IMR-90 (cell line): ENCODE data around the gene PCGF2. TPM values are rescaled to one million over a fixed set of nuclear protein-coding genes. Genes with fewer than 3 reads are reported as not detected.

ENCODE experiments used
- ATAC-seq: fragments of 200-7000 bp; cut with Tn5 transposase; 2 replicates; pipeline ENCODE4 v1.9.1; 2020; ENCODE audit warnings: low read depth, mild to moderate bottlenecking, moderate library complexity
- BruUV-seq: library from RNA; stranded (reverse); fragments of 400-500 nt; replicated peaks from 2 replicates; lab custom pipeline; 2021; lab: Mats Ljungman, UMichigan
- CTCF ChIA-PET: fragments of 300-600 bp; formaldehyde crosslinking; extraction: SDS; loops from one replicate; lab custom pipeline; 2021; ENCODE audit warnings: antibody characterized with exemption; lab: Yijun Ruan, JAX
- POLR2A ChIA-PET: fragments of 300-600 bp; sonication (Branson Sonifier 250); formaldehyde crosslinking; loops from one replicate; lab custom pipeline; 2022; ENCODE audit warnings: antibody characterized with exemption; ENCODE audit not compliant: unreplicated experiment; lab: Charles Lee
- DNase-seq: peaks from one replicate; pipeline ENCODE4 v3.0.0; 2013
- H2AFZ ChIP-seq: replicated peaks from 2 replicates; pipeline ENCODE3; 2013; ENCODE audit warnings: low read length, mild to moderate bottlenecking; ENCODE audit not compliant: poor library complexity
- H2AK5ac ChIP-seq: 2 replicates; pipeline ENCODE4 v1.6.1; 2013; ENCODE audit warnings: low read depth, low read length, inconsistent platforms
- H2AK9ac ChIP-seq: replicated peaks from 2 replicates; pipeline ENCODE3; 2013; ENCODE audit warnings: mild to moderate bottlenecking, low read depth, low read length, moderate library complexity; ENCODE audit not compliant: poor library complexity
- H2BK120ac ChIP-seq: 2 replicates; pipeline ENCODE4 v1.6.1; 2013; ENCODE audit warnings: low read depth, low read length, inconsistent platforms
- H2BK15ac ChIP-seq: 3 replicates; pipeline ENCODE4 v1.6.1; 2013; ENCODE audit warnings: low read depth, low read length, inconsistent platforms
- H2BK20ac ChIP-seq: 2 replicates; pipeline ENCODE4 v1.6.1; 2013; ENCODE audit warnings: low read depth, mild to moderate bottlenecking, inconsistent platforms, low read length, moderate library complexity
- H2BK5ac ChIP-seq: 2 replicates; pipeline ENCODE4 v1.6.1; 2013; ENCODE audit warnings: mild to moderate bottlenecking, low read depth, low read length, inconsistent platforms; ENCODE audit not compliant: poor library complexity, severe bottlenecking
- H3K14ac ChIP-seq: replicated peaks from 2 replicates; pipeline ENCODE4 v1.6.1; 2013; ENCODE audit warnings: low read depth, low read length, inconsistent platforms
- H3K18ac ChIP-seq: 2 replicates; pipeline ENCODE4 v1.6.1; 2013; ENCODE audit warnings: low read depth, low read length, control low read depth
- H3K23ac ChIP-seq: 2 replicates; pipeline ENCODE4 v1.6.1; 2013; ENCODE audit warnings: low read depth, low read length, inconsistent platforms
- H3K27ac ChIP-seq: 2 replicates; pipeline ENCODE4 v1.5.1; 2013; ENCODE audit warnings: mild to moderate bottlenecking, control low read depth, low read length; ENCODE audit not compliant: insufficient read depth
- H3K27me3 ChIP-seq: 2 replicates; pipeline ENCODE4 v1.6.1; 2013; ENCODE audit warnings: low read length; ENCODE audit not compliant: control insufficient read depth, insufficient read depth
- H3K36me3 ChIP-seq: 2 replicates; pipeline ENCODE4 v1.6.1; 2013; ENCODE audit warnings: low read length, mixed read lengths; ENCODE audit not compliant: control insufficient read depth, insufficient read depth
- H3K4ac ChIP-seq: 2 replicates; pipeline ENCODE4 v1.6.1; 2013; ENCODE audit warnings: low read depth, low read length, inconsistent platforms
- H3K4me1 ChIP-seq: 2 replicates; pipeline ENCODE4 v1.6.1; 2013; ENCODE audit warnings: low read length, mixed read lengths; ENCODE audit not compliant: control insufficient read depth, insufficient read depth
- H3K4me2 ChIP-seq: 2 replicates; pipeline ENCODE4 v1.6.1; 2013; ENCODE audit warnings: low read depth, mild to moderate bottlenecking, control low read depth, low read length, moderate library complexity
- H3K4me3 ChIP-seq: 2 replicates; pipeline ENCODE4 v1.5.1; 2013; ENCODE audit warnings: low read depth, mild to moderate bottlenecking, control low read depth, low read length, moderate library complexity; ENCODE audit not compliant: insufficient read depth
- H3K56ac ChIP-seq: 2 replicates; pipeline ENCODE4 v1.6.1; 2013; ENCODE audit warnings: low read length, inconsistent platforms; ENCODE audit not compliant: insufficient read depth; ENCODE audit errors: extremely low read depth
- H3K79me1 ChIP-seq, 2 experiments: 2 replicates each; pipeline ENCODE4 v1.6.1; 2013; ENCODE audit warnings: low read length in 2 of 2, inconsistent platforms in 1 of 2, low read depth in 1 of 2
- H3K9ac ChIP-seq: 2 replicates; pipeline ENCODE4 v1.6.1; 2013; ENCODE audit warnings: low read depth, low read length, control low read depth
- H3K9me1 ChIP-seq: 2 replicates; pipeline ENCODE4 v1.6.1; 2013; ENCODE audit warnings: low read length, inconsistent platforms; ENCODE audit not compliant: insufficient read depth
- H3K9me3 ChIP-seq: 2 replicates; pipeline ENCODE4 v1.6.1; 2013; ENCODE audit warnings: low read length; ENCODE audit not compliant: control insufficient read depth, insufficient read depth
- H4K20me1 ChIP-seq: 2 replicates; pipeline ENCODE4 v1.6.1; 2013; ENCODE audit warnings: low read length, inconsistent platforms; ENCODE audit not compliant: insufficient read depth
- H4K5ac ChIP-seq: 2 replicates; pipeline ENCODE4 v1.6.1; 2013; ENCODE audit warnings: mild to moderate bottlenecking, low read depth, low read length, control low read depth
- H4K8ac ChIP-seq, 2 experiments: 2 replicates each; pipeline ENCODE4 v1.6.1; 2013; ENCODE audit warnings: low read depth in 2 of 2, low read length in 2 of 2, control low read depth in 1 of 2, inconsistent platforms in 1 of 2
- H4K91ac ChIP-seq: 2 replicates; pipeline ENCODE4 v1.6.1; 2013; ENCODE audit warnings: low read depth, low read length, inconsistent platforms; ENCODE audit not compliant: insufficient read depth
- BHLHE40 ChIP-seq: fragments of 150-350 bp; IDR thresholded peaks from 2 replicates; pipeline ENCODE4 v1.6.1; 2016; ENCODE audit warnings: mild to moderate bottlenecking, low read depth, low read length
- CEBPB ChIP-seq: IDR thresholded peaks from 2 replicates; pipeline ENCODE4 v1.6.1; 2012; ENCODE audit warnings: low read depth, low read length, improper control_type of control experiment
- CHD1 ChIP-seq: IDR thresholded peaks from 2 replicates; pipeline ENCODE4 v1.6.1; 2012; ENCODE audit warnings: low read depth, low read length, improper control_type of control experiment
- FOS ChIP-seq: fragments of 150-350 bp; IDR thresholded peaks from 2 replicates; pipeline ENCODE4 v1.6.1; 2016; ENCODE audit warnings: low read depth, low read length
- MAFK ChIP-seq: IDR thresholded peaks from 2 replicates; pipeline ENCODE4 v1.6.1; 2012; ENCODE audit warnings: low read depth, low read length, improper control_type of control experiment
- MAZ ChIP-seq: IDR thresholded peaks from 2 replicates; pipeline ENCODE4 v1.6.1; 2012; ENCODE audit warnings: low read depth, mild to moderate bottlenecking, low read length, improper control_type of control experiment, moderate library complexity, borderline replicate concordance
- MXI1 ChIP-seq: IDR thresholded peaks from 2 replicates; pipeline ENCODE4 v1.6.1; 2012; ENCODE audit warnings: low read depth, mild to moderate bottlenecking, low read length, moderate library complexity, borderline replicate concordance
- NFE2L2 ChIP-seq: fragments of 150-350 bp; IDR thresholded peaks from 2 replicates; pipeline ENCODE4 v1.6.1; 2016; ENCODE audit warnings: low read depth, mild to moderate bottlenecking, low read length
- POLR2A ChIP-seq: IDR thresholded peaks from 2 replicates; pipeline ENCODE4 v1.6.1; 2012; ENCODE audit warnings: mild to moderate bottlenecking, low read depth, low read length
- RAD21 ChIP-seq: IDR thresholded peaks from 2 replicates; pipeline ENCODE4 v1.6.1; 2012; ENCODE audit warnings: low read length, improper control_type of control experiment
- RCOR1 ChIP-seq: IDR thresholded peaks from 2 replicates; pipeline ENCODE4 v1.6.1; 2012; ENCODE audit warnings: mild to moderate bottlenecking, low read length, improper control_type of control experiment; ENCODE audit not compliant: insufficient replicate concordance
- RFX5 ChIP-seq: IDR thresholded peaks from 2 replicates; pipeline ENCODE4 v1.8.0; 2012; ENCODE audit warnings: low read depth, mild to moderate bottlenecking, low read length, moderate library complexity
- SMC3 ChIP-seq: fragments of 150-350 bp; IDR thresholded peaks from 2 replicates; pipeline ENCODE4 v1.6.1; 2016; ENCODE audit warnings: low read depth, mild to moderate bottlenecking, antibody characterized with exemption, low read length, moderate library complexity
- WGBS, 2 experiments: methylation state at CpG; one replicate each; pipeline versions ENCODE4 v1.1.5 to v1.1.7; 2013; ENCODE audit warnings: missing lambda C conversion rate in 2 of 2; ENCODE audit not compliant: insufficient read length in 1 of 2; ENCODE audit errors: extremely low coverage in 2 of 2; 5-methylcytosine and 5-hydroxymethylcytosine counted together
- dilution Hi-C: fragments of 300-500 bp; cut with HindIII; formaldehyde crosslinking; loops from one replicate; pipeline ENCODE4 v1.14.3; 2018; ENCODE audit warnings: low sequenced_read_pairs; ENCODE audit not compliant: unreplicated experiment
- in situ Hi-C: fragments of 300-500 bp; cut with MboI; formaldehyde crosslinking; loops from 3 replicates; pipeline ENCODE4 v1.14.3; 2019; ENCODE audit warnings: low sequenced_read_pairs, inconsistent platforms, mixed read lengths
- intact Hi-C: fragments of 100-400 bp; cut with micrococcal nuclease; formaldehyde crosslinking; loops from 2 replicates; pipeline ENCODE4 v1.10.0; 2022
- polyA plus RNA-seq, 3 experiments: library from polyadenylated mRNA; depleted of rRNA; stranded (reverse); fragments of >200 nt; gene quantifications; 2 replicates each; pipeline ENCODE4 v1.2.3, GENCODE V29; 2012; ENCODE audit warnings: low replicate concordance in 1 of 3
- total RNA-seq: library from RNA; depleted of rRNA; stranded (reverse); fragments of >200 nt; gene quantifications from 2 replicates; pipeline ENCODE4 v1.2.3, GENCODE V29; 2012
- TF ChIP-seq, protein P1 (sequence below): fragments of 150-350 bp; IDR thresholded peaks from 2 replicates; pipeline ENCODE4 v1.6.1; 2016; ENCODE audit warnings: low read depth, mild to moderate bottlenecking, low read length, moderate library complexity, borderline replicate concordance
- TF ChIP-seq, protein P2 (sequence below): conservative IDR thresholded peaks from 2 replicates; pipeline ENCODE4 v1.5.1; 2012; ENCODE audit warnings: mild to moderate bottlenecking, low read depth, low read length, improper control_type of control experiment
- TF ChIP-seq, protein P3 (sequence below): fragments of 150-350 bp; IDR thresholded peaks from 2 replicates; pipeline ENCODE4 v1.6.1; 2017; ENCODE audit warnings: mild to moderate bottlenecking, antibody characterized with exemption, low read length, low read depth

PCGF2 gene
- total and polyA plus RNA-seq, 2 of the 4 experiments (the other 2 are of a cell fraction): 1.1 to 18.2 TPM

DNA sequence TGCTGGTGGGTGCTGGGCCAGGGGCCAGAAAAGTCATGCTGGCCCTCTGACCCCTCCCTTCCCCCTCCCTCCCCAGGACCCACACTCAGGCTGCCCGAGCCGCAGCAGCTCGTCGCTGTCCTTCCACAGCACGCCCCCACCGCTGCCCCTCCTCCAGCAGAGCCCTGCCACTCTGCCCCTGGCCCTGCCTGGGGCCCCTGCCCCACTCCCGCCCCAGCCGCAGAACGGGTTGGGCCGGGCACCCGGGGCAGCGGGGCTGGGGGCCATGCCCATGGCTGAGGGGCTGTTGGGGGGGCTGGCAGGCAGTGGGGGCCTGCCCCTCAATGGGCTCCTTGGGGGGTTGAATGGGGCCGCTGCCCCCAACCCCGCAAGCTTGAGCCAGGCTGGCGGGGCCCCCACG lies 26.3 kb downstream of the PCGF2 start:
- DNase-seq (no peak), ATAC-seq (no peak)
- BruUV-seq: no TSS peak
- Histone ChIP-seq H3K9ac (no peak overlapping the region), H3K27me3 (no peaks in the 10 kb centered on the region), H3K9me3 (no peaks in the 10 kb centered on the region), H3K18ac (no peak overlapping the region), H2AK9ac (no peak overlapping the region), H4K91ac (no peak overlapping the region), H2BK5ac (no peak overlapping the region), H3K27ac (no peak overlapping the region), H3K4me2 (no peak overlapping the region), H2AFZ (no peak overlapping the region), H2BK20ac (no peak overlapping the region), H3K79me1 (no peaks in the 10 kb centered on the region), H3K14ac (no peak overlapping the region), H4K20me1 (no peaks in the 10 kb centered on the region), H2AK5ac (no peak overlapping the region), H3K56ac (no peak overlapping the region), H3K36me3 (peaks cover 43% of the 10 kb centered on the region), H3K4me1 (no peaks in the 10 kb centered on the region; the same call in 1 of the 2 replicates), H3K9me1 (no peaks in the 10 kb centered on the region), H4K5ac (no peak overlapping the region), H3K4me3 (no peak overlapping the region), H4K8ac (no peak overlapping the region), H3K4ac (no peak overlapping the region), H3K23ac (no peak overlapping the region), H2BK15ac (no peak overlapping the region), H2BK120ac (no peak overlapping the region)
- in situ Hi-C loops (no loop called here), dilution Hi-C loops (no loop called here), intact Hi-C loops (no loop called here)
- CTCF ChIA-PET: no interaction called here
- no CpG with 5 or more reads among the region's 16 CpGs for WGBS, 2 experiments
- POLR2A ChIA-PET: no interaction called here
- TF ChIP-seq RCOR1: no peak
- TF ChIP-seq NFE2L2: no peak
- TF ChIP-seq MXI1: no peak
- no peak for TF ChIP-seq BHLHE40
- no peak for TF ChIP-seq SMC3
- TF ChIP-seq MAFK: no peak
- TF ChIP-seq, protein P1, sequence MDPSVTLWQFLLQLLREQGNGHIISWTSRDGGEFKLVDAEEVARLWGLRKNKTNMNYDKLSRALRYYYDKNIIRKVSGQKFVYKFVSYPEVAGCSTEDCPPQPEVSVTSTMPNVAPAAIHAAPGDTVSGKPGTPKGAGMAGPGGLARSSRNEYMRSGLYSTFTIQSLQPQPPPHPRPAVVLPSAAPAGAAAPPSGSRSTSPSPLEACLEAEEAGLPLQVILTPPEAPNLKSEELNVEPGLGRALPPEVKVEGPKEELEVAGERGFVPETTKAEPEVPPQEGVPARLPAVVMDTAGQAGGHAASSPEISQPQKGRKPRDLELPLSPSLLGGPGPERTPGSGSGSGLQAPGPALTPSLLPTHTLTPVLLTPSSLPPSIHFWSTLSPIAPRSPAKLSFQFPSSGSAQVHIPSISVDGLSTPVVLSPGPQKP: no peak
- TF ChIP-seq MAZ: no peak
- TF ChIP-seq POLR2A: no peak
- TF ChIP-seq CHD1: no peak
- TF ChIP-seq, protein P2, sequence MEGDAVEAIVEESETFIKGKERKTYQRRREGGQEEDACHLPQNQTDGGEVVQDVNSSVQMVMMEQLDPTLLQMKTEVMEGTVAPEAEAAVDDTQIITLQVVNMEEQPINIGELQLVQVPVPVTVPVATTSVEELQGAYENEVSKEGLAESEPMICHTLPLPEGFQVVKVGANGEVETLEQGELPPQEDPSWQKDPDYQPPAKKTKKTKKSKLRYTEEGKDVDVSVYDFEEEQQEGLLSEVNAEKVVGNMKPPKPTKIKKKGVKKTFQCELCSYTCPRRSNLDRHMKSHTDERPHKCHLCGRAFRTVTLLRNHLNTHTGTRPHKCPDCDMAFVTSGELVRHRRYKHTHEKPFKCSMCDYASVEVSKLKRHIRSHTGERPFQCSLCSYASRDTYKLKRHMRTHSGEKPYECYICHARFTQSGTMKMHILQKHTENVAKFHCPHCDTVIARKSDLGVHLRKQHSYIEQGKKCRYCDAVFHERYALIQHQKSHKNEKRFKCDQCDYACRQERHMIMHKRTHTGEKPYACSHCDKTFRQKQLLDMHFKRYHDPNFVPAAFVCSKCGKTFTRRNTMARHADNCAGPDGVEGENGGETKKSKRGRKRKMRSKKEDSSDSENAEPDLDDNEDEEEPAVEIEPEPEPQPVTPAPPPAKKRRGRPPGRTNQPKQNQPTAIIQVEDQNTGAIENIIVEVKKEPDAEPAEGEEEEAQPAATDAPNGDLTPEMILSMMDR: no peak
- TF ChIP-seq, protein P3, sequence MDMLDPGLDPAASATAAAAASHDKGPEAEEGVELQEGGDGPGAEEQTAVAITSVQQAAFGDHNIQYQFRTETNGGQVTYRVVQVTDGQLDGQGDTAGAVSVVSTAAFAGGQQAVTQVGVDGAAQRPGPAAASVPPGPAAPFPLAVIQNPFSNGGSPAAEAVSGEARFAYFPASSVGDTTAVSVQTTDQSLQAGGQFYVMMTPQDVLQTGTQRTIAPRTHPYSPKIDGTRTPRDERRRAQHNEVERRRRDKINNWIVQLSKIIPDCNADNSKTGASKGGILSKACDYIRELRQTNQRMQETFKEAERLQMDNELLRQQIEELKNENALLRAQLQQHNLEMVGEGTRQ: no peak
- TF ChIP-seq FOS: no peak
- no peak for TF ChIP-seq RAD21
- no peak for TF ChIP-seq RFX5
- TF ChIP-seq CEBPB: no peak
